NAMALWA (cell line): Measurements from ENCODE around the gene IRF1.
A peak's percentile ranks its signal among the peaks of the same experiment; 100 is the strongest.
"Not testable (repeated sequence)": the region's sequence is repeated elsewhere in the genome, so short reads cannot be mapped to it uniquely, and the experiment has no call there.

ENCODE experiments used
- DNase-seq: peaks from one replicate; pipeline ENCODE4 v3.0.0-alpha.2; 2015; ENCODE audit warnings: low spot score

The IRF1 gene

DNA sequence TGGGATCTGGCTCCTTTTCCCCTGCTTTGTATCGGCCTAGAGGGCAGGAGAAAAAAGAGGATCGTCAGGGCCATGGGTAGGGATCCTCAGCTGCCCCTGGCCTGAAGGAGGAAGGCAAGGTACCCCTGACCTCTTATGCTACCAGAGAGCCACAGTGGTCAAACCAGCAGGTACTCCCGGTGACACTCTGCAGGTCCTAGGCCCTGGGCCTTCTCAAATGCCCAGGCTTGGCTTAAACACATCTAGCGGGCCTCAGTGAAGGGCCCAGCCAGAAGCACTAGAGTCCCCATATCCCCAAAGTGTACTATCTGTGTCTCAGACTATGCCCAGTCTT is 3.5 kb downstream of the IRF1 start:
- DNase-seq: no peak

GRCh38 chr5:132486318-132487094 is 4.1 kb downstream of the IRF1 start:
- DNase-seq: no peak

- no peak for DNase-seq
These were observed 4.8 kb downstream of the IRF1 start for GRCh38 chr5:132485641-132486317.

- DNase-seq: not testable (repeated sequence)
These were observed 5.5 kb downstream of the IRF1 start for GRCh38 chr5:132484876-132485640.

DNA sequence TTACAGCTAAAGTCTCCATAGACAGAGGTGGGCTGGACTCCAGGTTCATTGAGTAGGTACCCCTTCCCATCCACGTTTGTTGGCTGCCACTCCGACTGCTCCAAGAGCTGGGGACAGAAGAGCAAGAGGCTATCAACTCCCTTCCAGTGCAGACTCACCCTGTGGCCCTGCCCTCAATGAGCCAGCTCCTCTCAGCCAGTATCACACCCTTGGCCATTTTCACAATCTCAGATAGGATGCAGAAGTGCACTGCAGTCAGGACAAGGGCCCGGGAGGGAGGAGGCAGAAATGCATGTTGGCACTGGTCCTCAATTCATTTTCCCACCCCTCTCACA is 6.2 kb downstream of the IRF1 start:
- DNase-seq: no peak

- DNase-seq: no peak
These were observed 6.7 kb downstream of the IRF1 start for GRCh38 chr5:132483661-132484390.

DNA sequence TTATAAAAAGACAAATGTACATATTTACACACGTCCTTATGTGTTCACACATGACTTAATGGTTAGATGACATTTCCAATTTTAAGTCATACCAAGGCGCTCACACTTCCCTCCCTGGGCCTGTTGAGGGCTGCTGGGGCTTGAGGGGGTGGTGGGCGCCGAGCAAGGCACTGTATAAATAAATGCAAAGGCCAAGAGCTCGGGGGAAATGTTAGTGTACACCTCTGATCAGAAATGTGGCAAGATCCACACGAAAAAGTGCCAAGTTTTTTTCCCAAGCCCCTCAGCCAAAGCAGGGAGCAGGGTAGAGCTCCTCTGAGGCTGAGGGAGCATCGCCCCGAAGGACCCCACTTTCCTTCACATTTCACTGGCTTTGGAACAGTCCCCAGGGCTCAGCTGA is 7.5 kb downstream of the IRF1 start:
- DNase-seq: no peak

GRCh38 chr5:132481596-132482211 is 8.9 kb downstream of the IRF1 start:
- no peak for DNase-seq

DNA sequence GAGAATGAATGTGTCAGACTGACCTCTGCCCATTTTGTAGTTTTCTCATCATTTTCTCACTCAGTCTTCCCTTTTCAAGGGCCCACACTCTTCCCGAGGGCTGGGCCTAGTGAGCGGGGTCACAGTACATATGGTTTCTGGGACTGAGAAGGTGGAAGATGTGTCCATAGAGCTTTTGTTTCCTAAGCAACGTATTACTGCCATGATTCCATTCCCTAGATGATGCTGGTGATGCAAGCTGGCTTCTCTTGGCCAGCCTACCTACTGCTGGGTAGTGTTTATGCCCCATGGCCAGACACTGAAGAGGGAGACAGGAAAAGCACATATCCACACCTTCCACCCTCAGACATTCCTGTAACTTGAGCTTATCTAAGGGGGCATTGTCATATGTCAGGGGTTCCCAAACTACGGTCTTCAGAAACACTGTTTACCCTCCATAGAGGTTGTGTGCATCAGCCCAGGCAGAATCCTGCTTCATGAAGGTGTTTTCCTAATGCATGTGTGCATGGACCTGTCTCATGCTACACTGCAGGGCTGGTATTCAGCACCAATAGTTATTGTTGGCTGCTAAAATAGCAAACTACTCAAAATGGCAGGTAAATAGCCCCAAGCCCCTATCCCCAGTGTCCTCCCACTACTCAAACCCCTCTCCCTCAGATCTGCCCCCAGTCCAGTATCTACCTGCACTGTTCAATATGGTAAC is 9.5 kb downstream of the IRF1 start:
- DNase-seq: peak; percentile 42

- peak; percentile 22 for DNase-seq
These were observed 10.1 kb downstream of the IRF1 start for GRCh38 chr5:132480546-132480892.

GRCh38 chr5:132480042-132480441 is 10.5 kb downstream of the IRF1 start:
- peak; percentile 59 for DNase-seq

DNA sequence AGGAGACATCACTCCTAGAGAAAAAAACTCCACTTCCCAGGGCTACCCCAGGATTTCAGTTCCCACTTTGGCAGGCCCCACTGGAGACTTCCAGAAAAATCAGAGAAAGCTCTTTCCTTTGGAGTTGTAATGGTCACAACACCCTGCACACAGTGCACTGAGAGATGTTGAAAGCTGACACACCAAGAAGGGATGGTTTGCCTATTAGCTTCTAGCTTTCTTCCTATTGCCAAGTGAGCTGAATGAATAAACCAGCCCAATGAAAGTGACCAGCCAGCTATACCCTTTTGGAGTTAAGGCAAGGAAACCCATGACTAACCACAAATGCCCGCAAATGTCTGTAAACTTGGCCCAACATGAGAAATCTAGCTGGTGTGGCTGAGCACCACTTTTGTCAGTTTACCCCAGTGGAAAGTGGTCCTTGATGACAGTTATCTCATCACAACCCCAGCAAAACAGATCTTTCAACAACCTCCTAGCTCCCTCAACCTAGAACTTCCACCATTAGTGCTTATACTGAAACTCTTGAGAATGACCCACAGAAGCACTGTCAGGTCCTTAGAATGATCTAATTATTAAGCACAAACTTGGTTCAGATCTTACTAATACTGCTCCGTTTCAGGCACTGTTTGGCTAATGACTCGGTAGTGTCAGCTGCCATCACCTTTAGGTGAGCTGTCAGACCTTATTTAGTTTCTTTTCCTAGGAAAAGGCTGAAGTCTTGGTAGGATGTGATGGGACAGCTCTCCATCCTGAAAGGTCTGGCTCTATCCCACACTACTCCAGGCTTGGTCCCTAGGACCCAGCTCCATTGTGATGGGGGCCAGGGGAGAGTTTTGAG is 11.2 kb downstream of the IRF1 start:
- peak; percentile 37 for DNase-seq

DNA sequence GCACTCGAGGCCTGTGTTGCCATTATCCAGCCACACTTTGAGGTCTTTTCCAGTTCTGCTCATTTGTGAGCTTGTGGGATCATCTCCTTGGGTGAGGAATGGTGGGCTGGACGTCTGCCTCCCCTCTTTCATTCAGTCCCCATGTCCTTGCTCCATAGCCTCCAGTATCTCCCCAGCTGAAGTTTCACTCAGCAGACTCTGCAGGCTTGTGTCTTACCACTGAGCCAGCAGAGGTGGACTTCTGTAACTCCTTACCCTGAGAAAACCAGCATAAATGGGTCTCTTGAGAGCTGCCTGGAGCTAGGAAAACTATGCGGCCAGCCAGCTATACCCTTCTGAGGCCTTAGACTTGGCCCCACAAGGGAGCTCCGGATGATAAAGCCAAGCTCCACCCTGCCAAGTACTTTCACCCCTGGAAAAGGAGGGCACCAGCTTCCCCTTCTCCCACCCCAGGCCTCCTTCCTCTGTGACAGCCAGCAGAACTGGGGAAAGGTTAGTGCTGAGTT is 12.2 kb downstream of the IRF1 start:
- DNase-seq: no peak

DNA sequence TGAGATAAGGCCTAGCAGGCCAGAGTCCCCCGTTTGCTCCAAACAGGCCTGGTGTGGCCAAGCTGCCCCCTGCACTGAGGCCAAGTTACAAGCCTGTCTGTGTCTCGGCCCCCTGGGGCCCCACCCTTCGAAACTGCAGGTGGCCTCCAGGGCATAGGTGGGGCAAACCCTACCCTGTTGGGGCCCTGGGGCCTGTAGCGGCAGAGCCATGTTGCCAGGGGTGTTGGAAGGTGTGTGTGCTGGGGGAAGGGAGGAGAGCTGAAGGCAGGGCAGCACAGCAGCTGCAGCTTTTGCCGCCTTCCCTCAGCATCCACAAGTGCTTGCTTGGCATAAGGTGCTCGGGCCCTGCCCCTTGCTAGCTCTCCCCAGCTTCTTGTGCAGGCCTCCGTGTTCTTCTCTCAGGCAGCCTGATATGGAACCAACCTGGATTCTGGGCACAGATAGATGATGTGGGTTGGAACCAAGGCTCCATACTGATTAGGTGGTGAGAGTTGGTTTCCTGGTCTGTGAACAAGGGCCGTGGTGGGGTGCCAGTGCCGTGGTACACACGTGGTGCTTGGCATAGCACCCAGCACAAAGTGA is 12.7 kb downstream of the IRF1 start:
- DNase-seq: peak; percentile 37

- no peak for DNase-seq
These were observed 13.4 kb downstream of the IRF1 start for GRCh38 chr5:132476876-132477781.

DNA sequence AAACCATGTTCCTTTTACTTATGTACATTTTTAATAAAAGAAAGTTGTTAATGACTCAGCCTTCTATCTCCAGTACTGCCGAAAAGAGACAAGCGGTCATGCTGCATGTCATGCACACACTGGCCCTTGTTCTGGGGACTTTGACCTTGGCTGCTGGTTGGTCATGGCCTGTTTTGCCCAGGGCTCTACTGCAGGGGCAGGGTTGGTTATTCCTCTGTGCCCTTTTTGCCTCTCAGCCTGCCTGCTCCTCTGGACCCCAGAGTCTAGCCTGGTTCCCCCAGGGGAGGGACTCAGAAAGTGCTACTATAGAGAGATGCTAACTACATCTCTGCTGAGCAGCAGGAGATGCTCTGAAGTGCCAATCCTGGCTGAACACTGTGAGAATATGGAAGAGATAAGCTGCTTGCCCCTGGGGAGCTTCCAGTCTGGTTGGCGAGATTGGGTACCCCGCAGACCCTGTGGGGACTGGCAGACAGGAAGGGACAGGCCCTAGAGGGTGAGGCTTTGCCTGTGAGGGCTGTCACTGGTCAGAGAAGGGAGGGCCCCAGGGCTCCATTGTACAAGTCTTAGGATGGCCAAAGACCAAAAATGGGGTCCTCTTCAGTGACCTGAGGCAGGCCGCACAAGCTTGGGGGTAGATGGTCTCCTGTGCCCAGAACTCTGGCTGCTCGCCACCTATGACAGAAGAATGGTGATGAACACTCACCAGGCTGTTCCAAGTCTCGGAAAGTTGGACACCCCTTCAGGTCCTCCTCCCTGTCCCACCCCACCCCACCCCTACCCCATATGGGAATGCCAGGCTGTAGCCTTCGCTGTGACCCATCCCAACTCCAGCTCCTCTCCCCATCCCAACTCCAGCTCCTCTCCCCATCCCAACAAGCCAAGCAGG is 14.3 kb downstream of the IRF1 start:
- DNase-seq: no peak

DNA sequence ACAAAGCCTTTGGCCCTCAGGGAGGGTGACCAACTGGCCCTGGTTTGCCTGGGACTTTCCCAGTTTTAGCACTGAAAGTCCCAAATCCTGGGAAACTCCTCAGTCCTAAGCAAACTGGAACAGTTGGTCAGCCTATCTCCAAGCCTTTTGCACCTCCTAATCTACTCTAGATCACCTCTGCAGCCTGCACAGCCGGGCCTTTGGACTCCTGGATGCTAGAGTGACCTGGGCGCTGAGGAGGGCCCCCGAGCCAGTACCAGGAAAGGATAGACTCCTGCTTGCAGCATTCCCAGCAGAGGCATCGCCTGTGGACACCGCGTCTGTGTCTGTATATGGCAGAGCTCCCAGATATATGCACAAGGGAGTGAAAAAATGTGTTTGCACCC is 15.1 kb downstream of the IRF1 start:
- DNase-seq: no peak
